IPS-NIHi7 (cell line): Measurements from ENCODE around the gene CNTNAP2.

ENCODE experiments used
- DNase-seq: peaks from one replicate; pipeline ENCODE4 v3.0.0; 2012; ENCODE audit warnings: mixed read lengths; ENCODE audit errors: extremely low spot score

Gene CNTNAP2

DNA sequence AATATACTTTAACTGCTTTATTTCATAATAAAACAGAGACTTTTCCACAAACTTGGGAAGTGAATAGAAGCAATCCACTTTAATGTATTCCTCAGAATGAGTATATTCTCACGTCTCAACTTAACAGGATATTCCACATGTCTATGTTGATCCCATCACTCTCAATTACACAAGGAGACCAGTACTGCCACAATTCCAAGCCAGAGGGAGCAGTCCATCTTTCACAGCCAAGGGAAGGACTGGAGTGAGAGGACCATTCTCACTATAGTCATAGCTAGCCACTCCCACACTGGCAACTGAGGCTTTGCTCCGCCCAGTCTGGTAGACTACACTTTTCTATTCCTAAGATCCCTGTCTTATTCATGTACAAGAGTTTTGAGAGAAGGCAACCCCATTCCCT lies 553.9 kb downstream of the CNTNAP2 start:
- DNase-seq, result peak; percentile 13

DNA sequence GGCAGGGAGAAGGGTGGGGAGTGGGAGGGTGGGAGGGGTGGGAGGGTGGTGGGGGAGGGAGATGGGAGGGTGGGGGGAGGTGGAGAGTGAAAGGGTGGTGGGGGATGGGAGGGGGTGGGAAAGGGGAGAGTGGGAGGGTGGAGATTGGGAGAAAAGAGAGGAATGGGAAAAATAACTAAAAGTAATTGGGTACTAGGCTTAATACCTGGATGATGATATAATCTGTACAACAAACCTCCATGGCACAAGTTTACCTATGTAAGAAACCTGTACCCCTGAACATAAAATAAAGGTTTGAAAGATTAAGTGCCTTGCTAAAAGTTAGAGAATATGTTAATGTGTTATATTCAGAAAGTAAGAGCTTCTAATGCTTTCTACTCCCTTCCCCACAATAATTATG lies 564.9 kb downstream of the CNTNAP2 start:
- DNase-seq, result no peak

DNA sequence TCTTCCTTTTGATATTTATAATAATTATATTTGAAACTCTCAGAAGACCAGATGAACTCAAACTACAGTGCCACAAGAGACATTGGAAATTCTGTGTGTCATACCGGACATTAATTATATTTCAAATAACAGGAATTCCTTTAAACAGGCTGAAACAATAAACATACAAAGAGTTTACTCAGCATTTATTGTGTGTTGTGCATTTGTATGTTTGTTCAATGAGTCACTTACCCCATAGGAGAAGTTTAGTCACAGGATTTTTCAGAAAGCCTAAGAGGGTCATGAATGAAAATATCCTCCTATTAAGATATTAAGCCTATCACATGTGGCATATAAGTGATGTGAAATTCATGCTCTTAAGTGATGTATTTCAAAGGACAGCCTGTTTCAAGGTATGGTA lies 566.8 kb downstream of the CNTNAP2 start:
- DNase-seq, result no peak

DNA sequence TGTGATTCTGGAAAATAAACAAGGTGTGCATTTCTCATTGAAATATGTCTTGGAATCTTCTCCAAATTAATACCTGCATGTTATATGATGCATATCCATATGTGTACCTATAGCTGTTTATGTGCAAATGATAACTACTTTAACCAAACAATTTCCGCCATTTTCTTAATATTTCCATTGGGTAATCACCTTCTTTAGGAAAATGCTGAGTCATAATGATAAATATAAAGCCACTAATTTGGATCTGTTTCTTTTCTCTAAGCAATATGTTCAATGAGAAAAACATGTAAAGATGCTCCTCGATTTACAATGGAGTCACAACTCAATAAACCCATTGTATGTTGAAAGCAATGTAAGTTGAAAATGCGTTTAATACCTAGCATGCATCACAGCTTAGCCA lies 574.4 kb downstream of the CNTNAP2 start:
- DNase-seq, result no peak

DNA sequence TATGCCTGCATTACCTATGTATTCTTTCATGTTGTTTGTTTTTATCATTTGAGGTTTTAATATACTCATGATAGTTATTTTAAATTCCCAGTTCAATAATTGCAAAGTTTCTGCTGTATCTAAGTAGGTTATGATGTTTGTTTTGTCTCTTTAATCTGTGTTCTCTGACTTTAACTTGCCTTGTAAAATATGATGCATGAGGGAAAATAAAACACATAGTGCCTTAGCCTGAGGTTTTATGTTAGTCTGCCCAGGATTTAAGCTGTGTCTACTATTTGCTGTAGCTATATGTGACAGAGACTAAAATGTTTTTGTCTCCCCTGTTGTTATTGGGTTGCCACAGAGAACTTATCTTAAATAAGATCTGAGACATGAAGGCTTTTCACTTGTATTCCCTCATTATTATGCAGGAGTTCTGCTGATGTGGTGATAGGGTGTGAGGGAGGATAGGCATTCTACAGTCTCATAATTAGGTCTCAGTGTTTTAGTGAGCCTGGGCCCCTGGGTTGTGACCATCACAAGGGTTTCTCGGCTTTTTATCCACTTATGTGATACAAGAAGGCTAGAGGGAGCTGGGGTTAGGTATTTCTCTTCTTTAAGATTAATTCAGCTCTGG lies 582.5 kb downstream of the CNTNAP2 start:
- DNase-seq, result no peak

DNA sequence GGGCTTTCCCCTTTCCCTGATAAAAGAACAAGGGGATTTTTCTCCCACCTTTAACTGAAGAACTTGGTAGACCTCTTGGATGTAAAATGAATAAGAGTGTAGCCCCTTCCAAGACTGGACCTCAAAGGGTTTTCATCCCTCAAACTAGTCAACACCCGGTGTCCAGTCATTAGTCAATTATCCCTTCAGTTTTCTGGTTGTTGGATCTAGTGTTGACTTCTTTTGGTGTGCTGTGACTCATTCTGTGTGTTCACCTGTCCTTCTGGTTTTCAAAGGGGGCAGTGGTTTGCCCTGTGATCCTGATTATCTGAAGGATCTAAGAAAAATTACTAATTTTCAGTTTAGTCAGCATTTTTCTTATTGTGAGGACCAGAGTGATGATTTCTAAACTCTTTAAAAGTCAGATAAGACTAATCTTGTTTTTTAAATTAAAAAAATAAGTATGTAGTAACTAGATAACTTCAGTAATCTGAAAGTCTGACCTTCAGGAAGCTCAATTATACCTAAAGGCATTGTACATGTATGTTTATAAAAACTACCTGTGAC lies 583.5 kb downstream of the CNTNAP2 start:
- DNase-seq, result no peak

DNA sequence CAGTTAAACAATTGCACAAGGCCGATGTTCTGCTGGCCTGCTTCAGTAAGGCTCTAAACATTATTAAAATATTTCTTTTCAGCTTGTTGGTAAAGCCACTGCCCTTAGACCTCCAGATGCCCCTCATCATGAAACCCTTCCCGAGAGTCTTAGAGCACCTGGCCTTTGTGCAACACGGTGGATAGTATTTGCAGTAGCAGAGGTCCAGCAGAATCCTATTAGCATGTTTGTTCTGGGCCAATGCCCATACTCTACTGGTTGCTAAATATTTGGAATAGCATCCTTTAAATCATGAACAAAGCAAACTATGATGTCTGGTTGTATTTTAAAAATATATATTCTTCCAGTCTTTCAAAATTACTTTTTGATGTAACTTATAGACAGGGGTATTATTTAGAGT lies 584.6 kb downstream of the CNTNAP2 start:
- no peak for DNase-seq

DNA sequence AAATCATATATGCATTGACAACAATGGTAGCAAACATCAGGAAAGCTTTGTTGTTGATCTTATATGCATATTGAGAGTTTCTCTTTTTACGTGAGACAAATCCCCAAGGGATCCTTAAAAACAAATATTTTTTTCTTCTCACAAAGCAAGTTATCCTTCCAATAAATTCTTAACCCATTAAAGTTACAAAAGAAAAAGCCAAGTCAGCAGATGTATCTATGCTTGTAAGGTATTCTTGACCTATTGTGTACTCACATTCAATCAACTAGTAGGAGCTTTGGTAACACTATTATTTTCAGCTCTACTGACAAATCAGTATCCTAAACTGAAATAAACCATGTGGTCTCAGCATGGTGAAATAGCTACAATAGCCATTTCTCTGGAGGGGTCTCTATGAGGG lies 586.3 kb downstream of the CNTNAP2 start:
- DNase-seq, result no peak

DNA sequence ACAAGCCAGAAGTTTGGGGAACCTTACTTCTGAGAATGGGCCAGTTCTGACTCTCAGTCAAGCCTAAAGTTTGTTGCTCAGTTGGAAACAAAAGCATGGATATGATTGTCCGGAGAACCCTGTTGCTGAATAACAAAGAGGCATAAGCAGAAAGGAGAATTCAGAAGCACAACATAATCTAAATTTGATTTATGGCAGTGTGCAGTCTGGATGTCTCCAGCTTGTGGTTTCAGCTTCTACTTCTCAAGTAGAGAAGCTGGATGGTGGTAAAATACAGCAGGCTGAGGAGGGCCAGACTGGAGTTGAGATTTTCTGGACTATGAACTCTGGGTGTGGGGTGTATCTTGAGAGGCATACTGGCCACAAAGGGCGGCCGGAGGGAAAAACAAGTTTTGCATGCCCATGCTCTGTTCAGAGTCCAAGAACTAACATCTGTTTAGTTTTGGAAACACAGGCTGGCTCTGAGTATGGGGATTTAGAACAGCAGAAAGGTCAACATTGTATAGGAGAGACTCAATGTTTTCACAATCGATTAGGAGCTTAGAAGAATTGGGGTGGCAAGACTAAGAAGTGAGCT lies 592.9 kb downstream of the CNTNAP2 start:
- DNase-seq, result no peak

DNA sequence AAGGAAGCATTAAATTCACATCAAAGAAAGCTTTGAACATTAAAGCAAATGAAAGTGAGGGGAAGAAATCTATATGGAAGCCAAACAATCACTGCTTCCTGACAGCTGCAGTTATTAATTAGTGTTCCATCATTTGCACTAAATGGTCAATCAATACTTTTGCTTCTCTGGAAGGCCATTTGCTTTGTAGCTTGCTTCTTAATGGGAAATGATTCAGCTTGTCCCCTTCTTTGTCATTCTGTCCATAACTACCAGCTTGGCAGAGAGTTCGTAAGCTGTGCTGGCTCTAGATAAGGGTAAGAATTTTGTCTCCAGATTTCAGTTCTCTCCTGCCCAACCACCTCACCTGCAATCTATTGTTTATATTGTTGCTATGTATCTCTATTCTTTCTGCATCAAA lies 596.6 kb downstream of the CNTNAP2 start:
- DNase-seq, result no peak

DNA sequence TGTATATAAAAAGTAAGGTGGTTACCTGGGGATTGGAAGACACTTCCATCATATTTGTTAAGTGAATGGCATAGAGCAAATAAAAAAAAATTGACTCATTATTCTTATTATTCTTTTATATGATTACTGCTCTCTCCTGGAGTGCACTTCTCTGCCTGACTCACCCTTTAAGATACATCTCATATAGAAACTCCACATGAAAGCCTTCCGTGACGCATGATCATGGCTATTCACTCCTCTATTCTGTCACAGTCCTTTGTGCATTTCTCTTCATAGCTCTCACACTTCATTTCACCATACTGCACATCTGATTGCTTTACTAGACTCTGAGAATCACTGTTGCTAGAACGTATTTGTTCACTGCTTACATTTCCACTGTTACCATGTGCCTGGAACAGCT lies 597.3 kb downstream of the CNTNAP2 start:
- DNase-seq, result no peak

DNA sequence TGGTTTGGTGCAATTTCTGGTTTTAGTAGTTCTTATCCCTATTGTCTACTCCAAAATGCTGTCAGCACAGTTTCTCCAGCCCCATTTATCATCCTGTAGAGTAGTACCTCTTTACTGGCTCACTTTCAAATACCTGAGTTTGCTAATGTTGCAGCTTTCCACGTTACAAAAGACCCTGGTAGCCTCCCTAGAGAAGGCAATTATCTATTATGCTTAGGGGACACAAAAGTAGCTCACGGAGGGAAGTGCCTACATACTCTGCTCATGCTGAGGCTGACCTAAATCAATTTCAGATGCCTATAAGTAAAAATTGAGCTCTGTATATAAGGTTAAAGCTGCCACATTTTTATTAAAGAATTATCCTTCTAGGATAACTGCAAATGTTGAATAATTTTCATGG lies 603.6 kb downstream of the CNTNAP2 start:
- no peak for DNase-seq

DNA sequence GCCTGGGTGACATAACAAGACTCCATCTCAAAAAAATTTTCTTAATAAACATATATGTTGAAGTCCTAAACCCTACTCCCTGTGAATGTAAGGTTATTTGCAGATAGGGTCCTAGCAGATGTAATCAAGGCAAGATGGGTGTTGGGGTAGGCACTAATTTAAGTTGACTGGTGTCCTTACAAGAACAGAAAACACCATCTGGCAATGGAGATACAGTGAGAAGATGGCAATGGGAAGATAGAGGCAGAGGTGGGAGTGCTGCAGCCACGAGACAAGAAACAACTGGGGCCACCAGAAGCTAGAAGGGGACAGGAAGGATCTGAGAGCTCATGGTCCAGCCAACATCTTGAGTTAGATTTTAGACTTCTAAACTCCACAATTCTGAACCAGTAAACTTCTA lies 606.4 kb downstream of the CNTNAP2 start:
- no peak for DNase-seq

DNA sequence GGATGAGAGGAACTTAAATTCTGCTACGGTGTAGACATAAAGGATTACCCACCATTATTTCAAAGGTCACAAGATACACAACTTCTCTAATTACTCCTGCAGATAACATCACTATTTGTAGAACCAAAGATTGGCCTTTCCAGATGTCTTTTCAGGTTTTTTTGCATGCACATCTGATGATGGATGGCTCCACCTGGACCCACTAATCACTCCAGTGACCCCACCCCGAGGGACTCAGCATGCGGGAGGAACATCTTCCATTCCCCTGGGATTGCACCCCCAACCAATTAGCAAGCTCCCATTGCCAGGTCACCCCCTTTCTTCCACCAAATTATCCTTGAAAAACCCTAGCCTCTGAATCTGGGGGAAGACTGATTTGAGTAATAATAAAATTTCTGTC lies 608.9 kb downstream of the CNTNAP2 start:
- no peak for DNase-seq

DNA sequence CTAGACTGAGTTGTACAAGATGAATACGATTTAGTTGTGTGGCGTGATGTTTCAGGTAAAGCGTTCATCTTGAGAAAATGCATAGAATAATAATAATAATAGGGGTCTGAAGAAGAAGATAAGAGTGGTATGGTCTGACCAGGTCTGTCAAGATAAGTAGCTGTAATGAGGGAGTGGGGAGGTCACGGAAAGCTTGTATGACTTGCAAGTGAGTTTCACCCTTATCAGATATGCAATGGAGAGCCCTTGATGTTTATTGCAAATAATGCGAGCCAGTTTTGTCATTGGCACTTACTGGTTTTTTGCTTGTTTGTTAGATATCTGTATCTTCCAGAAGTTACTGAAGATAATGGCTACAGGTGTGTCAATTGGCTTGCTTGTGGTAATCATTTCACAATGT lies 611.5 kb downstream of the CNTNAP2 start:
- DNase-seq, result no peak

DNA sequence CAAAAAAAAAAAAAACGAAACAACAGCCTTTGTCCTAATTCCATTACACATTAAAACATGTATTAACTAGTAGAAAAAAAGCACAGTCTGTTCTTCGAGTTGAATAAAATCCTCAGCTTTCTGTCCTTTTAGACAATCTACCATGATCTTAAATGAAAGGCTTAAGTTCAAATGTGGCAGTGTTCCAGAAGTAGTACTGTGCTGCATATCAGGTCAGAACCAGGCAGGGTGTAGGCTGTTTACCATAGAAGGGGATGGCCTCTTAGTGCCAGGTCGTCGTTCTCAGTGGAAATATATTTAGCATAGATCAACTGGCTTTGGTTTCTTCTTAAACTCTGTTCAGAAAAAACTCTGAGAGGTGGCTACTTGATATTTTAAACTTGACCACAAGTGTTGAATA lies 612.0 kb downstream of the CNTNAP2 start:
- DNase-seq, result no peak

DNA sequence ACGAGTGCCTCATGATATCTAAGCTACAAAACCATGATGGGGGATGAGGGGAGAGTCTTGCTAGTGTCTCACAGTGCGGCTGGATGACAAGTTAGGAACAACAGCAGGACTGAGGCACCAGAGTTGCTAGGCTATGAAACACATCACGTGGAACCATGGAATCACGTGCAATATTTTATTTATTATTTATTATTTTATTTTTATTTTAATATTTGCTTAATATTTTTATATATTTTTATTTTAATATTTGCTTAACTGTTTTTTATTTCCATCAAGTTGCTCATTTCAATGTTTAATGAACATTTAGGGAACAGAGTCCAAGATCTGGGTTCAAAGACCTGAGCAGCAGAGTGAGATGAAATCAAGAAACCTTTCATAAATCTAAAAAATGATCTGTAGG lies 614.6 kb downstream of the CNTNAP2 start:
- DNase-seq, result no peak

DNA sequence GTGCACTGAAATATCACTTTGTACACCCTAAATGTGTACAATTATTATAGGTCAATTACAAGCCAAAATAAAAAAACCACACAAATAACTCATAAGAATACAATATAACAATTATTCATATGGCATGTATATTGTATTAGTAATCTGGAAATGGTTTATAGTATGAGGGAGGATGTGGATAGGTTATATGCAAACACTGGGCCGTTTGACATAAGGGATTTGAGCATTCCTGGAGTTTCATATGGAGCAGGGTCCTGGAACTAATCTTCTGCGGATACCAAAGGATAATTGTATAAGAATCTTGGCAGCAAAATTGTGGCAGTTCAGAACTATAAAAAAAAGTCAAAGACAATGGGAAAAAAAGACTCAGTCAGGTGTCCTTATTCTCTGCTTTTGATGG lies 619.4 kb downstream of the CNTNAP2 start:
- no peak for DNase-seq

DNA sequence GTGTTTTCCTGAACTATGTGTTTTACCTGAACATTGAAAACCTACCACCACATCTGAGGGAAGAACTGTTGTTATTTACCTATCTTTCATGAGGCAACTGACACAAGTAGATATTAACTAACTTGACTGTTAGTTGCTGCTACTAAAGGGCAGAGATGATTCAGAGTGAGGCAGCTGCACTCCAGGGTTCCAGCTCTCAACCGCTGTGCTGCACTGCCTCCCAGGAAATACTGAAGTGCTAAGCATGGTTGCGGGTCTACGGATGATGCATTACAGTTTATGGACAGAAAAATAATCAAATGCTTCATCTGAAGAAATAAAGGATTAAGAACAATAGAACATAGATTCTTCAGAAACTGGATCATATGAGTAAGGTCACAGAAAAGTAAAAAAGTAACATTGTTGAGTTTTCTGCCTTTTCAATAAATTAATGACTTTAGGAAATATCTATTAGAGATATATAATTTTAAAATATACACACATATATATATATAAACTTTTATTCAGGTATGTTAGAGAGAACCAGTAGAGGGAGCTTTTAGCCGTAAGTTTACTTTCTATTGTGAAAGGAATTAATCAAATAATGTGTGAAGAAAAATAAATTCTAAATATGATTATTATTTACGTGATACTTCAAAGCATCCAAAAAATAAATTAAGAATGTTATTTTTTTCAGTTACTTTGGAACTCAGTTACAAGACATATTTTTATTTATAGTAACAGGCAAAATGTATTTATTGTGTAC lies 620.0 kb downstream of the CNTNAP2 start:
- no peak for DNase-seq

DNA sequence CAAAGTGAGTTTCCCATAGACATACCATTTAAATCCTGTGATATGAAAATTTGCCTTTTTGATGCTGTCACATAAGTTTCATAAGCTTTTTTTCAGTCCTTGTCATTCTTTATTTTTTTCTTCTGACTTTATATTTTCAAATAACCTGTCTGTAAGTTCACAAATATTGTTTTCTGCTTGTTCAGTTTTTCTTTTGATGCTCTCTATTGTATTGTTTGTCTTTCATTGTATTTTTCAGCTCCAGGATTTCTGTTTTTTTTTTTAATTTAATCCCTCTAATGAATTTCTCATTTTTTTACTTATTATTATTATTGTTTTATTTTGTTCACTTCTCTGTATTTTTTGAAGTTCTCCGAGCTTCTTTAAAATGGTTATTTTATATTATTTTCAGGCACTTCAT lies 623.4 kb downstream of the CNTNAP2 start:
- DNase-seq, result no peak

DNA sequence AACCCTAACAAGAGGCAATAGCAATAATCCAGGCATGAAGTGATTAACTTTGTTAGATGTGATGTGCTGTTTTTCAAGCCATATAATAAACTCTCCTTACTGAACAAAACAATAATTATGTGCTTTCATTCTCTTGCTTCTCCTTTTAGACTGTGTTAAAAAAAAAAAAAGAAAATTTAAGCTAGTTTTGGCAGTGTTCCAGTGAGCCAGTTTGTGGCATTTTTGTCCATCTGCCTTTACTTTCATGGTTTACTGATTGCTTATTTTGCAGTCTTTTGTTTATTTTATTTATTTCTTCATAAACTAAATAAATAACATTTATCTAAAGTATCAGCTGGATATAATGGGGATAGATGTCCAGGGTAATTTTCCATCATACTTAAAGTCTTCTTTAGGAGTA lies 625.3 kb downstream of the CNTNAP2 start:
- no peak for DNase-seq

DNA sequence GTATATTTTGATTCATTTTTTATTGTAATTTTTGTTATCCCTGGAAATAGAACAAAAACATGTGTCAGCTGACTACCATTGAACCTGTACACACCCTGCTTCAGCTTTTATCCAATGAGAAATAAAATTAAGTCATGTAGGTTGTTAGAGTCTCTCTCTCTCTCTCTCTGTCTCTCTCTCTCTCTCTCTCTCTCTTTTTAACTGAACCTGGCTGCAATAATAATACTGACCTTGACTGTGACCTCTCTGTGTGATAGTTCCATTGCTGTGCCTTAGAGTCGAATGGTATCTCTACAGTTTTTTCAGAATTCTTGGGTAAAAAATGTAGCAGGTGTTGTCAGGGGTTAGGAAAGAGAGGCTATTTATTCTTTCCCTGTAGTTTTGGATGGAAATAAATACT lies 637.8 kb downstream of the CNTNAP2 start:
- DNase-seq, result no peak

DNA sequence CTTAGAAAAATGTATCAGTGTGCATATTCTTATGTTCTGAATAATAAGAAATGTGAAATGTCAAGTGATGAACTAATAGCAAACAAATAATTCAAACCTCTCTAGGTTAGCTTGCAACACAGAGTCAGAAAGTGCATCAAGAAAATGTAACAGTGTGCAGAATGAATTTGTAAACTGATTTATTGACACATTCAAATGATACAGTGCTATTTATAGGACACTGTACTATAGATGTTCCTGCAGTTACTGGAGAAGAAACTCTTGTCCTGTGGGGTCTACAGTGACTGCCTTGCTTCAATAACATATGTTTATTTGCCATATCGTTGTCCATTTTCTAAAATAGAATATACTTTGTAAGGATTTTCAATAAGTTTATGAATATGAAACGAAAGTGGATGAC lies 639.0 kb downstream of the CNTNAP2 start:
- no peak for DNase-seq
